Adrenal gland (tissue), 12 donors: ENCODE data around the gene RGS3. TPM values are rescaled to one million over a fixed set of nuclear protein-coding genes. Genes with fewer than 3 reads are reported as not detected.
"Not testable (repeated sequence)": the region's sequence is repeated elsewhere in the genome, so short reads cannot be mapped to it uniquely, and the experiment has no call there.

Experiments used
- DNase-seq, 7 donors: peaks; one replicate each; pipeline ENCODE4 v3.0.0-alpha.2; 2019 to 2020
- H3K27ac ChIP-seq, 5 donors: fragments of 200-600 bp; sonication (generic) in 4 of 5; 1 replicate in 3 of 5; 2 replicates in 2 of 5; pipeline versions ENCODE4 v1.5.1 to v1.8.0; 2016 to 2020; ENCODE audit warnings: mild to moderate bottlenecking in 1 of 5
- H3K27me3 ChIP-seq: fragments of 200-600 bp; 2 replicates; pipeline ENCODE4 v1.8.0; 2021
- H3K36me3 ChIP-seq, 2 donors: fragments of 200-600 bp; replicated peaks in 1 of 2; 1 replicate in 1 of 2; 2 replicates in 1 of 2; pipeline versions ENCODE4 v1.5.1 to v1.8.0; 2018 to 2022
- H3K4me1 ChIP-seq, 2 donors: fragments of 200-600 bp; replicated peaks in 1 of 2; 1 replicate in 1 of 2; 2 replicates in 1 of 2; pipeline versions ENCODE4 v1.5.1 to v1.8.0; 2018 to 2021
- H3K4me3 ChIP-seq, 4 donors: fragments of 200-600 bp; sonication (generic) in 3 of 4; one replicate each; pipeline ENCODE4 v1.5.1; 2016 to 2018
- H3K9me3 ChIP-seq, 3 donors: fragments of 200-600 bp; sonication (generic) in 1 of 3; replicated peaks in 1 of 3; 1 replicate in 2 of 3; 2 replicates in 1 of 3; pipeline versions ENCODE4 v1.5.1 to v1.8.0; 2016 to 2021
- CTCF ChIP-seq, 6 experiments: fragments of 450-650 bp in 4 of 6; fragments of 200-600 bp in 2 of 6; sonication (generic) in 1 of 6; IDR thresholded peaks; 1 replicate in 5 of 6; 2 replicates in 1 of 6; pipeline versions ENCODE4 v1.5.1 to v1.8.0; 2016 to 2021; ENCODE audit warnings: antibody characterized with exemption in 6 of 6, mild to moderate bottlenecking in 2 of 6, moderate library complexity in 1 of 6
- POLR2A ChIP-seq, 2 donors: fragments of 450-650 bp; IDR thresholded peaks; one replicate each; pipeline ENCODE4 v1.6.1; 2017; ENCODE audit warnings: antibody characterized with exemption in 2 of 2, mild to moderate bottlenecking in 2 of 2, moderate library complexity in 1 of 2
- WGBS, 4 donors: extraction: QIAGEN DNeasy Blood & Tissue Kit in 2 of 4; methylation state at CpG; one replicate each; pipeline versions ENCODE4 v1.1.5 to v1.1.7; 2013 to 2017; 5-methylcytosine and 5-hydroxymethylcytosine counted together
- intact Hi-C, 2 donors: fragments of 100-400 bp; cut with DNase I; formaldehyde crosslinking; loops; one replicate each; pipeline versions ENCODE4 v1.14.1 to v1.15.0; 2022 to 2023
- polyA plus RNA-seq, 3 donors: library from polyadenylated mRNA; stranded (reverse); fragments of 200-250 nt in 2 of 3; fragments of 350-450 nt in 1 of 3; fragmentation: Illumina TruSeq in 1 of 3; extraction: RNeasy Lipid Tissue Mini Kit (QIAGEN cat#74804) in 1 of 3; gene quantifications; one replicate each; pipeline ENCODE4 v1.2.3, GENCODE V29; 2013 to 2014
- total RNA-seq, 9 donors: library from RNA; depleted of rRNA in 4 of 9; stranded (reverse); fragments of >200 nt in 4 of 9; fragments of 120-200 nt in 1 of 9; fragmentation: NEBNext Ultra II Directional in 1 of 9; extraction: Animal tissue kit (Norgen Biotek cat#: 25700) in 1 of 9; gene quantifications; one replicate each; pipeline versions ENCODE4 v1.1.0 to v1.2.4, GENCODE V29; 2013 to 2023
- donor health status: healthy with polysubstance abuse.
- donor health status: Bipolar disorder and iron deficiency.
- donor health status: DM: yes; HTN: yes; CAD: no.
- donor health status: DM: no; HTN: no; CAD: no.
- donor health status: DM: no; HTN: no; CAD: no.
- donor health status: DM: yes; HTN: yes; CAD: no.

RGS3 gene
- total and polyA plus RNA-seq, 12 donors, result 34.5 to 126 (median 65.6) TPM

GRCh38 chr9:113428062-113428615 is 35.4 kb upstream of the RGS3 start:
- Histone ChIP-seq H3K9me3 (no peaks in the 10 kb centered on the region), H3K27me3 (no peaks in the 10 kb centered on the region), H3K36me3 (no peaks in the 10 kb centered on the region), H3K4me1 (no peaks in the 10 kb centered on the region), H3K27ac (no peak overlapping the region), H3K4me3 (no peak overlapping the region)
- TF ChIP-seq POLR2A (IDR thresholded peaks at IDR 0.05) (no peak), CTCF (IDR thresholded peaks at IDR 0.05) (no peak)
- DNase-seq, result no peak
- intact Hi-C loops, result no loop called here
- 77 to 100% (median 93%) methylated on average over 1 of the region's 1 CpG for WGBS, 4 donors

- no peak for DNase-seq
- H3K27me3 ChIP-seq, result no peaks in the 10 kb centered on the region
- H3K9me3 ChIP-seq, result no peaks in the 10 kb centered on the region
- H3K4me3 ChIP-seq, result no peak overlapping the region
- no peak overlapping the region for H3K27ac ChIP-seq
- TF ChIP-seq CTCF (IDR thresholded peaks at IDR 0.05) (no peak), POLR2A (IDR thresholded peaks at IDR 0.05) (no peak)
- no peaks in the 10 kb centered on the region for H3K36me3 ChIP-seq
- no peaks in the 10 kb centered on the region for H3K4me1 ChIP-seq
- intact Hi-C loops, result no loop called here
Measured at GRCh38 chr9:113431191-113431590, 32.3 kb upstream of the RGS3 start.

GRCh38 chr9:113436728-113437515 is 26.6 kb upstream of the RGS3 start:
- H3K4me3 ChIP-seq, result no peak overlapping the region
- no peak for DNase-seq
- no peak for TF ChIP-seq POLR2A (IDR thresholded peaks at IDR 0.05)
- TF ChIP-seq CTCF (IDR thresholded peaks at IDR 0.05), result no peak
- H3K4me1 ChIP-seq, result no peaks in the 10 kb centered on the region
- H3K27ac ChIP-seq, result no peak overlapping the region
- no peaks in the 10 kb centered on the region for H3K36me3 ChIP-seq
- H3K9me3 ChIP-seq, result no peaks in the 10 kb centered on the region
- H3K27me3 ChIP-seq, result no peaks in the 10 kb centered on the region
- 67 to 87% (median 79%) methylated on average over 4 of the region's 4 CpGs for WGBS, 4 donors
- intact Hi-C loops, result no loop called here

- H3K36me3 ChIP-seq, intact Hi-C loops: not testable (repeated sequence)
Measured at GRCh38 chr9:113437716-113438115, 25.8 kb upstream of the RGS3 start.

GRCh38 chr9:113444736-113445135 is 18.8 kb upstream of the RGS3 start:
- Histone ChIP-seq H3K36me3 (no peaks in the 10 kb centered on the region), H3K4me1 (no peaks in the 10 kb centered on the region), H3K27me3 (no peaks in the 10 kb centered on the region), H3K27ac (no peak overlapping the region), H3K9me3 (no peaks in the 10 kb centered on the region), H3K4me3 (no peak overlapping the region)
- intact Hi-C loops, result loop anchor here in 1 of 2 donors (5.0 kb wide), 1 partner anchor 213 kb away; no protein-coding TSS in a partner anchor
- WGBS, 4 donors, result 71 to 93% (median 89%) methylated on average over 2 of the region's 2 CpGs
- no peak for DNase-seq
- TF ChIP-seq CTCF (IDR thresholded peaks at IDR 0.05), result no peak
- no peak for TF ChIP-seq POLR2A (IDR thresholded peaks at IDR 0.05)

More at GRCh38 chr9:113437716-113438115, 25.8 kb upstream of the RGS3 start:
- H3K4me3 ChIP-seq, H3K27ac ChIP-seq, DNase-seq, H3K9me3 ChIP-seq, H3K27me3 ChIP-seq, H3K4me1 ChIP-seq: not testable (repeated sequence)
- 89 to 95% (median 93%) methylated on average over 1 of the region's 1 CpG for WGBS, 4 donors
